ACHN (cell line): Measurements from ENCODE around the gene MPPED2.
"Not testable (repeated sequence)": the region's sequence is repeated elsewhere in the genome, so short reads cannot be mapped to it uniquely, and the experiment has no call there.

Source experiments
- DNase-seq: peaks from one replicate; pipeline ENCODE4 v3.0.0-alpha.2; 2015
- in situ Hi-C: cut with HindIII; loops from 2 replicates; pipeline ENCODE4 v1.10.0; 2017; ENCODE audit warnings: low sequenced_read_pairs, low pct_ligation_motif_present, low pct_unique_long_range_greater_than_20kb

MPPED2 gene

DNA sequence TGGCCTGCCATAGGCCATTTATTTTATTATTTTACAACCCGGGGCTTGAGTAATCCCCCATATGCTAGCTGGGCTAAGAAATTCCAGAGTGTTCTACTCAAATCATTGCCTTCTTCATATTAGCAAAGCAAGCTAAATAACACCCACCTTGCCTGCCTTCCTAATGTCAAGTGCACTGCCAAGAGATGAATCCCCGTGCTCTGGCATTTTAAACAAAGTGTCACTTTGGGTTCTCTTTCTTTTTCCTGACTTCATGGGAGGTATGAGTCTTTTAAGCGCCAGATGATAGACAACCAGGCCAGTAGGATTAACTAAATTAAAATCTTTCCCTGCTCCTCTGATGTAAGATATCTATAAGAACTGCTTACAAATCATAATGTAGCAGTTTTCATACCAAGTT is 4.5 kb downstream of the MPPED2 start:
- in situ Hi-C loops, result no loop called here
- DNase-seq, result no peak

DNA sequence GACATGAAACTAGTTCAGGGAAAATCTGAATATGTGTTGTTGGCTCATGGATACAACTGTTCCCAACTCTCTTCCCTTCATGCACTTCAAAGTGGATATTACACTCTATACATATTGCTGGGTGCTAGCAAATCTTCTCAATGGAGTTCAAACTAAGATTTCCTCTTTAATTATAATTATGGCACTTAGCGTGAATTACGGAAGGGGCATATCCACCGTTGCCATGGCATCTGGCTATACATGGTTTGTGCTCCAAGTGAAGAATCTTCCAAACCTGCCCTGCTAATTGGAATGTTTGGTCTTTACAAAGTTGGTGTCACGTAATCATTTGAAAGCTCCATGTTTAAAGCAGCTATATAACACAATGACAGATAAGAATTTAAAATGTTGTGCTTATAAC is 5.6 kb downstream of the MPPED2 start:
- no peak for DNase-seq
- in situ Hi-C loops, result no loop called here

GRCh38 chr11:30579415-30580175 is 6.6 kb downstream of the MPPED2 start:
- in situ Hi-C loops, result no loop called here
- no peak for DNase-seq

DNA sequence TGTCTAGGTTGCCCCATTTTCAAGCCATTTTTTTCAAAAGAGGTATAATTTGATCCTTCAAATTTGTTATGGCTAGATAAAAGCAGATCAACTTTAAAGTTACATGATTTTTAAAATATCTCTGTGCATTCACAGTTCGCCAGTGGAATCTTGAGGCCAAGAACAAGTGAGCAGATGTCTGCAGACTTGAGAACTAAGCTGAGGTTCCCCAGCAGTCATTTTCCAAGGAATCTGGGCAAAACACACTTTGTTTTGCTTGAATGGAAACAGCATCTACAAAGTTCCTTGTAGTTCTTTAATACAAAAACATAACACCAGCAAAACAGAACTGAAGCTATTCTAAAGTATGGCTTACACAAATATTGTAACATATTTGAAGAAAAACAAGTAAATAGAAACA is 7.7 kb downstream of the MPPED2 start:
- no peak for DNase-seq
- in situ Hi-C loops, result no loop called here

DNA sequence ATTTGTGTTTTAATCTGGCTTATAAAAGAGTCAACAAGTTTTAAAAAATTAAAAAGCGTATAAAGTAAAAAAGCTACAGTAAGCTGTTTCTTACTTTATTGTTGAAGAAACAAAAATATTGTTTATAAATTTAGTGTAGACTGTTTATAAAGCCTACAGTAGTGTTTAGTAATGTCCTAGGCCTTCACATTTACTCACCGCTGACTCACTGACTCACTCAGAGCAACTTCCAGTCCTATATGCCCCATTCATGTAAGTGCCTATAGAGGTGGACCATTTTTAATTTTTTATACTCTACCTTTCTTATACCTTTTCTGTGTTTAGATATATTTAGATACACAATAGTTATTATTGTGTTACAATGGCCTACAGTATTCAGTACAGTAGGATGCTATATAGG is 12.2 kb downstream of the MPPED2 start:
- in situ Hi-C loops, result no loop called here
- DNase-seq, result no peak

- no peak for DNase-seq
- in situ Hi-C loops, result no loop called here
These were observed 17.2 kb downstream of the MPPED2 start for GRCh38 chr11:30568931-30569330.

GRCh38 chr11:30567644-30568043 is 18.5 kb downstream of the MPPED2 start:
- no peak for DNase-seq
- in situ Hi-C loops, result no loop called here

- DNase-seq, result no peak
- in situ Hi-C loops, result no loop called here
These were observed 19.0 kb downstream of the MPPED2 start for GRCh38 chr11:30567120-30567519.

DNA sequence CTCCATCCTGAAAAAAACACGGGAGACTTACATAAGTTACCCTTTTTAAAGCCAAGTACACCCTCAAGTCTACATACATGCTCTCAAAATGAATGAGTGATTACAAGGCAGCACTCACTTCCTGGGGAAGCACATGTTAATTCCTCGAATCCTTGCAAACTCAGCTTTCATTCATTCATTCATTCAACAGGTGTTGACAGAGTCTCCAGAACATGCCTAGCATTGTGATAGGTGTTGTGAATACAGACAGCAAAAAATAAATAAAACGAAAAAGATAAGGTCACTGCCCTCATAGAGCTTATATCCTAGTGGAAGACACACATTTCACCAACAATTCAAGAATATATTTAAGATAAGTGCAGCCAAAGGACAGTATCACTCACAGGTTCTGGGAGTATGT is 19.7 kb downstream of the MPPED2 start:
- no peak for DNase-seq
- in situ Hi-C loops, result no loop called here

- DNase-seq, result no peak
- in situ Hi-C loops, result no loop called here
These were observed 21.1 kb downstream of the MPPED2 start for GRCh38 chr11:30565027-30565426.

DNA sequence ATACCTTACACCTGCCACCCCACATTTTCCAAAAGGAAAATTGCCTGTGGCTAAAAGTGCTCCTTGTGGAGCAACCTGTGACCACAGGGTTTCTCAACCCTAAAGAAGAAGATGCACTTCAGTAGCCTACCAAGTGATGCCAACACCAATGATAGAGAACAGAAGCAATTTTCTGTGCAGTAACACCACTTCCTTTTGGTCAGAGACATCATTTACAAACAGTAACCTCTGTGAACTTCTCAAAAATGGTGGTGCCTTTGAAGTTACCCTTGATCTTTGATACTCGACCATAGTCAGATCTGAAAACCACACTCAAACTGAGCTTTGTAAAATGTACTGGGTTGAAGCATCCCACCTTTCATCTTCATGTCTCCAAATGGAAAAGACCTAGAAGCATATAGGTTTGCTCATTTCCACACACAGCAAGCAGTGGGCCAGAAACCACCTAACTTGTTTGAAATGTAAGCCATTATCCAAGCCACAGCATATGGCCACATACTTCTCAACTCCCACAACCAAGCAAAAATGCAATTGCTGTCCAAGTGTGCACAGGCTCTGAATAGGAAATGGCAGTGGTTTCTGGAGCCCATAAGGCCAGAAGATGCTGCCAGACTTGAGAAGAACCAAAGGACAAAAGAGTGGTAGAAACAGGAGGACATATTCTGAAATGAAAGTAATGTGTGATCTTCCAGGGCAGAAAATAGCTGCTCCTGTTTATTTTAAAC is 24.3 kb downstream of the MPPED2 start:
- in situ Hi-C loops, result no loop called here
- DNase-seq, result no peak

- no peak for DNase-seq
- in situ Hi-C loops, result no loop called here
These were observed 25.7 kb downstream of the MPPED2 start for GRCh38 chr11:30560206-30561106.

DNA sequence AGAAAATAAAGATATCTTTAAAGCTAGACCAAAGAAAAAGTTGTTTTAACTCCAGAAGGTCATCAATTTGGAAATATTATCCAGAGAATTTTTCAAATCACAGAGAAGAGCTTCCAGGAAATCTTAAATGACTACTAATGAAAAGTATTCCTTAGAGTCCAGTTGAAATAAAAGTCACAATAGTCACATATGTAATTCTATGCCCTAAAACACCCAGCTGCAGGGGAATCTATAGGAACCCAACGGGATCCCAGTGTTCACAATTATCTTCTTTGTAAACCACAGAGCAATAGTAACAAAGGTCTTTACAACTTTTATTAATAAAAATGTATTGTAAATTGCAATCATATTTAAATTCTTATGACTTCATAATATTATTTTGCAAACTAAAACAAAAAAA is 27.1 kb downstream of the MPPED2 start:
- no peak for DNase-seq
- in situ Hi-C loops, result no loop called here

DNA sequence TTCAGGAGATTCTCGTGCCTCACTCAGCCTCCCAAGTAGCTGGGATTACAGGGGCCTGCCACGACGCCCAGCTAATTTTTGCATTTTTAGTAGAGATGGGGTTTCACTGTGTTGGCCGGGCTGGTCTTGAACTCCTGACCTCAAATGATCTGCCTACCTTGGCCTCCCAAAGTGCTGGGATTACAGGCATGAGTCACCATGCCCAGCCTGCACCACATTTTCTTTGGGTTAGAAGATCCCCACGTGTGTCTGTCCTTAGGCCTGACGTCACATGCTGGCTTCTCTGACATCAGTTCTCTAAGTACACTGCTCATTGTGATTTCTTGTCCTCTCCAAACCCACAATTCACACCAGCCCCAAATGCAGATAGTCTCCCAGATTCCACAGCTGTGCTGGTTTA is 31.6 kb downstream of the MPPED2 start:
- in situ Hi-C loops, DNase-seq: not testable (repeated sequence)

- in situ Hi-C loops, result no loop called here
- no peak for DNase-seq
These were observed 32.5 kb downstream of the MPPED2 start for GRCh38 chr11:30553521-30554110.

DNA sequence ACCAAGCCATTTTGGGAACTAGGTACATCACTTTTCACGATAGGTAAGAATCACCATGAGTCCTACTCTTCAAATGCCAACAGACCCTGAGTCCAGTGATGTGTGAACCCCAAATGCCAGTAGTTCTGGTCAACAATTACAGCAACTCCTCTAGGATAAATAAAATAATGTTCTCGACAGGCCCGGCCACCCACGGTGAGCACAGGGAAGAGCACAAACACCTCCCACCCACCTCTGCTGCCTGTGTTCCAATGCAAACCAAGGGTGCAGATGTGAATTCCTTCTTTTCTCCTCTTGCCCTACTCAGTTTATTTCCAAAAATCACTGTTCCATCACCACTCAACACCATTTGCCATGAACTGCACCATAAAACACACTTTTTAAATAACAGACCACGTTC is 33.3 kb downstream of the MPPED2 start:
- DNase-seq, result no peak
- in situ Hi-C loops, result no loop called here

- no peak for DNase-seq
- in situ Hi-C loops, result no loop called here
These were observed 36.1 kb downstream of the MPPED2 start for GRCh38 chr11:30550022-30550542.

DNA sequence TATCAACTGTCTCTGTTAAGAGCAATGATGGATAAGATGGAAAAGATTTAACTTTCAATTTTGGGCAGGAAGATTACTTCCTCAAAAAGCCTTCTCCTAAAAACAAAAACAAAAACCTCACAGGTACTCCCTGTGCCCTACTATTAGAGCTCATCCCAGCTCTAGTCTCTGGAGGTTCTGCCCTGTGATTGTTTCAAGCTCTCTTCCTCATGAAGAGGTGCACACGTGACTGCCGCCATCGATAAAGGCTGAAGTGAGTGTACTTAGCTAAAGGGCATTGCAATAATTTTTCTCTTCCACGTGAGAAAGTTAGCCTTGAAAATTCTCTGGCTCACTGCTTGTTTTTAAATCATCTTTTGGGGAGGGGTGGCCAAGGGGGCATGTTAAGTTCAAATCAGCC is 36.6 kb downstream of the MPPED2 start:
- in situ Hi-C loops, result no loop called here
- DNase-seq, result no peak

GRCh38 chr11:30546334-30546733 is 39.8 kb downstream of the MPPED2 start:
- no peak for DNase-seq
- in situ Hi-C loops, result no loop called here
